Measurements from ENCODE around the gene GRIN3B.

GRIN3B gene

DNA sequence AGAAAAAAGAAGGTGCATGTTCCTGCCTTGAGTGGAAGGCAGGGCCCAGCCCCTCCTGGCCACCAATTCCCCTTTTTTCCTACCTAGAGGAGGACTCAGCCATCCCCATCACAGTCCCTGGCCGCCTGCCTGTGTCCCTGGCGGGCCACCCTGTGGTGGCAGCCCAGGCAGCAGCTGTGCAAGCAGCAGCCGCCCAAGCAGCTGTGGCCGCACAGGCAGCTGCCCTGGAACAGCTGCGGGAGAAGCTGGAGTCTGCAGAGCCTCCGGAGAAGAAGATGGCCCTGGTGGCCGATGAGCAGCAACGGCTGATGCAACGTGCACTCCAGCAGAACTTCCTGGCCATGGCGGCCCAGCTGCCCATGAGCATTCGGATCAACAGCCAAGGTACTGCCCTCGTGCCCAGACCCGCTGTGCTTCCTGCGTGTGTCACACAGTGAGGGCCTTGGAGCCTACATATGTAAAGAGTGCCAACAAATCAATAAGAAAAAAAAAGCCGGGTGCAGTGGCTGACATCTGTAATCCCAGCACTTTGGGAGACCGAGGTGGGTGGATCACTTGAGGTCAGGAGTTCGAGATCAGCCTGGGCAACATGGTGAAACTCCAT, 33.6 kb upstream of the GRIN3B start:
- no CpG with 5 or more reads among the region's 17 CpGs for WGBS (ENCODE audit: insufficient coverage, insufficient read length)

DNA sequence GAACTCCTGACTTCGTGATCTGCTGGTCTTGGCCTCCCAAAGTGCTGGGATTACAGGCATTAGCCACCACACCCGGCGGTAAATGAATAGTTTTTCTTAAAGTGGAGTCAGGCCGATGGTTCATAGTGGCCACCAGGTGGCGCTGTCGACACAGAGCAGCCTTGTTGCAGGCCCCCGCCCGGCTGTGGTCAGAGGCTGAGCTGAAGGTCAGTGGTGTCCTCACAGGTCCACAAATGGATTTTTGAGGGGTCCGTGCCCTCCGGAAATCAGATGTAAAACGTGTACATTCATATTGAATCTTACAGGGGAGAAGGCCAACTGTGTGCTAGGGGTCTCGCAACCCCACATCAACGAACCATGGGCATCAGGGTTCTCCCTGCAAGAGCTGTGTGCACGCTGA, 29.5 kb upstream of the GRIN3B start:
- WGBS (ENCODE audit: insufficient coverage, insufficient read length) = no CpG with 5 or more reads among the region's 14 CpGs
- H3K27ac ChIP-seq (ENCODE audit: low read length) = no peak overlapping the region
- H3K36me3 ChIP-seq (ENCODE audit: control insufficient read depth, insufficient read depth, low read length) = peaks cover 18% of the 10 kb centered on the region
- no peaks in the 10 kb centered on the region; the same call in 1 of the 2 replicates for H3K9me3 ChIP-seq (ENCODE audit: control insufficient read depth, insufficient read depth, low read length)
- H3K27me3 ChIP-seq (ENCODE audit: control insufficient read depth, insufficient read depth, low read length) = no peaks in the 10 kb centered on the region
- DNase-seq (ENCODE audit: low read depth, low spot score) = no peak
- H3K4me3 ChIP-seq (ENCODE audit: low read length) = no peak overlapping the region
- no peaks in the 10 kb centered on the region for H3K4me1 ChIP-seq (ENCODE audit: control insufficient read depth, insufficient read depth, low read length)

More for the DNA sequence above, 33.6 kb upstream of the GRIN3B start:
- no peaks in the 10 kb centered on the region for H3K27me3 ChIP-seq (ENCODE audit: control insufficient read depth, insufficient read depth, low read length)
- H3K4me3 ChIP-seq (ENCODE audit: low read length) = no peak overlapping the region
- peaks cover 30% of the 10 kb centered on the region for H3K36me3 ChIP-seq (ENCODE audit: control insufficient read depth, insufficient read depth, low read length)
- no peak overlapping the region for H3K27ac ChIP-seq (ENCODE audit: low read length)
- no peak for DNase-seq (ENCODE audit: low read depth, low spot score)
- no peaks in the 10 kb centered on the region; the same call in 1 of the 2 replicates for H3K9me3 ChIP-seq (ENCODE audit: control insufficient read depth, insufficient read depth, low read length)
- H3K4me1 ChIP-seq (ENCODE audit: control insufficient read depth, insufficient read depth, low read length) = no peaks in the 10 kb centered on the region; the same call in 1 of the 2 replicates

DNA sequence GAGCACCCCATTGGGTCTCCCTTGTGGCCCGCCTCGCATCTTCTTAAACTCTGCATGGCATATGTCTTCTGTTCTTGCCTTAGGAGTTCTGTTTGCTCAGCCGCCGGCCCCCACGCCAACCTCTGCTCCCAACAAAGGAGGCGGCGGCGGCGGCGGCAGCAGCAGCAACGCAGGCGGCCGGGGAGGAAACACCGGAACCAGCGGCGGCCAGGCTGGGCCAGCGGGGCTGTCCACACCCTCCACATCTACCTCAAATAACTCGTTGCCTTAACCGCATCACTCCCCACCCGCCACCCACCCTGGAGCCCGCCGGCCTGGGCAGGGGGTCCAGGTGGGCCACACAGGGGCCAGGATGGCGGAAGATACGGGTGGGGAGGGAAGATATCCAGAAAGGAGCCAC, 28.4 kb upstream of the GRIN3B start:
- H3K27me3 ChIP-seq (ENCODE audit: control insufficient read depth, insufficient read depth, low read length) = no peaks in the 10 kb centered on the region
- H3K4me1 ChIP-seq (ENCODE audit: control insufficient read depth, insufficient read depth, low read length) = no peaks in the 10 kb centered on the region
- DNase-seq (ENCODE audit: low read depth, low spot score) = no peak
- WGBS (ENCODE audit: insufficient coverage, insufficient read length) = no CpG with 5 or more reads among the region's 24 CpGs
- H3K9me3 ChIP-seq (ENCODE audit: control insufficient read depth, insufficient read depth, low read length) = no peaks in the 10 kb centered on the region; the same call in 1 of the 2 replicates
- H3K4me3 ChIP-seq (ENCODE audit: low read length) = no peak overlapping the region
- H3K27ac ChIP-seq (ENCODE audit: low read length) = no peak overlapping the region
- peaks cover 14% of the 10 kb centered on the region for H3K36me3 ChIP-seq (ENCODE audit: control insufficient read depth, insufficient read depth, low read length)

DNA sequence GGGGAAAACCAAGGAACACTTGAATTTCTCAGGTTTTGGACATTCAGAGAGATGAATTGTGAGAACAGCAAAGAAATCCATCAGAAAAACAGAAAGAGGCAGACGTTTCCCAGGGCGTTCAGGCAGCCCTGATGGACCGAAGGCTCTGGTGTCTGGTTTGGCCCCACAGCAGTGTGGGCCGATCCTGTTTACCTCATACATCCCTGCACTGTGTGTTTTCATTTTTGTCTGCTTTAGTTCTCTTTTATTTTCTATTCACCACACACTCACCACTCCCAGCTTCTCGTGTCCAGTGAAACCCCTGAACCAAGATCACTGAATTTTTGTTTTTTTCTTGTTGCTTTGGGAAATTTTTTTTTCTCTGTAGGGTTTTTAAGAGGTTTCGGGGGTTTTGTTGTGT, 27.9 kb upstream of the GRIN3B start:
- no peaks in the 10 kb centered on the region for H3K27me3 ChIP-seq (ENCODE audit: control insufficient read depth, insufficient read depth, low read length)
- DNase-seq (ENCODE audit: low read depth, low spot score) = no peak
- H3K27ac ChIP-seq (ENCODE audit: low read length) = no peak overlapping the region
- peaks cover 14% of the 10 kb centered on the region for H3K36me3 ChIP-seq (ENCODE audit: control insufficient read depth, insufficient read depth, low read length)
- H3K4me1 ChIP-seq (ENCODE audit: control insufficient read depth, insufficient read depth, low read length) = no peaks in the 10 kb centered on the region
- no peaks in the 10 kb centered on the region; the same call in 1 of the 2 replicates for H3K9me3 ChIP-seq (ENCODE audit: control insufficient read depth, insufficient read depth, low read length)
- no CpG with 5 or more reads among the region's 6 CpGs for WGBS (ENCODE audit: insufficient coverage, insufficient read length)
- no peak overlapping the region for H3K4me3 ChIP-seq (ENCODE audit: low read length)

DNA sequence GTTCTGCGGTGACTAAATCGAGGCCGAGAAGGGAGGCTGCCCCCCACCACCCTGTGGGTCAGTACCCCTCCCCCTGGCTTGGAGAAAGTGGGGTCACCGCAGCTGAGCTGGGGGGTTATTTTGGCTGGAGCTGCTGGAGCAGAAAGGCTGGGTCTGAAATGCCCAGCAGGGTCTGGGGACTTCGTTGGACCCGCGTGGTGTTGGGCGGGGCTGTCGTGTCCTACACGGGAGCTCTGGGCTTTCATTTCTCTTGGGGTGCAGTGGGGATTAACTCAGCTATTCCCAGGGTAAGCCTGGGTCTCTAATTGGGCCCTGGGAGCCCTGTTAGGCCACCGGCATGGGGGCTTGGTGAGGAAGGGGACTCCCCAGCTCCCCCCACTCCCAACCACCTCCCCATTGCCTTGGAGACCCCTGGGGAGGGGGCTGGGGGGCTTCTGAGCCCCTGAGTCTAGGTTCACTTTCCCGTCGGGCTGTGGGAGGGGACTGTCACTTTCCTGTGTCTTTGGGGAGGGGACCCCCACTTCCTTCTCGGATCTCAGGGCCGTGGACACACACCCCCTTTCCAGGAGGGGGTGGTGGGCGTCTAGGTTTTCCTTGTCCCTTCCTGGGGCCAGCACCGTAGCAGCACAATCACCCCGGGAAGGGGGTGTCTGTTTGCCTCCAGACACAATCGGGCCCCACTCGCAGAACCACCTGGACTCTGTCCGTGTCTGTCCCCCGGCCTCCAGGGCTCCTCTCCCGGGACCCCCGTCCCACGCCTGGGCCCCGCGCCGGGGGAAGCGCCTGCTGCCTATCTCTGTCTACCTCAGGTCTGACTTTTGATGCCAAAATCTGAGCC, 26.3 kb upstream of the GRIN3B start:
- H3K4me3 ChIP-seq (ENCODE audit: low read length) = no peak overlapping the region
- H3K27me3 ChIP-seq (ENCODE audit: control insufficient read depth, insufficient read depth, low read length) = no peaks in the 10 kb centered on the region
- no peaks in the 10 kb centered on the region; the same call in 1 of the 2 replicates for H3K9me3 ChIP-seq (ENCODE audit: control insufficient read depth, insufficient read depth, low read length)
- H3K4me1 ChIP-seq (ENCODE audit: control insufficient read depth, insufficient read depth, low read length) = no peaks in the 10 kb centered on the region
- peaks cover 7% of the 10 kb centered on the region for H3K36me3 ChIP-seq (ENCODE audit: control insufficient read depth, insufficient read depth, low read length)
- WGBS (ENCODE audit: insufficient coverage, insufficient read length) = no CpG with 5 or more reads among the region's 29 CpGs
- no peak overlapping the region for H3K27ac ChIP-seq (ENCODE audit: low read length)
- no peak for DNase-seq (ENCODE audit: low read depth, low spot score)

DNA sequence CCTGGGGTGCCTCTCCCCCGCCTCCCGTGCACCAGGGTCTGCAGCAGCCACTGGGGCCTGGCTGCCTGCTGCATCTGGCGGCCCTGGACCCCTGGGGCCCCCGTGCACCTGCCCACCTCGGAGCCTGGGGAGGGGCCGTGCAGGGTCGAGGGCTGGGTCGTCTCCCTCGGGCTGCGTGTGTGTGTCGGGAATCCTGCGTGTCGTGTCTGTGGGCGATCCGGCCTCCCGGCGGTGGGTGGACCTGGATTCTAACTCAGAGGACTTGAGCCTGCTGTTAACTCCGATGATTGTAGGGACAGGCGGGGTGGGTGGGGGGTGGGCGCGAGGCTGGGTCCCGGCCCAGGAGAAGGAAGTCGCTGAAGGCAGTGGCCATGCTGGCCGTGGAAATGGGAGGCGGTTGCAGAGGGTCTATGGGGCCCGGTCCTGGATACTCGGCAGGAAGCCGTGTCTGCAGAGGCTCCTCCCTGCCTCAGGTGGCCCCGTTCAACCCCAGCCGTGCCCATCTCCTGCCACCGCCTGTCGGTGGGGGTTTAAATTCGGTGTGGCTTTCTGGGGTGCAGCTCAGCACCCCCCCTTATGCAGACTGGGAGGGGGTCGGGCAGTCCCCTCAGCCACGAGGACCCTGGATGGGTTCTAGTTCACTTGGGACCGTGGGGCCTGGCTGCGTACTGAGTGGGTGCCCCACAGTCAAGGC, 25.5 kb upstream of the GRIN3B start:
- 0 out of 2 replicates have a peak, but pooled peaks cover 2% of the 10 kb centered on the region for H3K4me1 ChIP-seq (ENCODE audit: control insufficient read depth, insufficient read depth, low read length)
- no peaks in the 10 kb centered on the region for H3K27me3 ChIP-seq (ENCODE audit: control insufficient read depth, insufficient read depth, low read length)
- no peaks in the 10 kb centered on the region; the same call in 1 of the 2 replicates for H3K9me3 ChIP-seq (ENCODE audit: control insufficient read depth, insufficient read depth, low read length)
- no peak for DNase-seq (ENCODE audit: low read depth, low spot score)
- no CpG with 5 or more reads among the region's 37 CpGs for WGBS (ENCODE audit: insufficient coverage, insufficient read length)
- H3K27ac ChIP-seq (ENCODE audit: low read length) = no peak overlapping the region
- no peak overlapping the region for H3K4me3 ChIP-seq (ENCODE audit: low read length)
- H3K36me3 ChIP-seq (ENCODE audit: control insufficient read depth, insufficient read depth, low read length) = peaks cover 7% of the 10 kb centered on the region

DNA sequence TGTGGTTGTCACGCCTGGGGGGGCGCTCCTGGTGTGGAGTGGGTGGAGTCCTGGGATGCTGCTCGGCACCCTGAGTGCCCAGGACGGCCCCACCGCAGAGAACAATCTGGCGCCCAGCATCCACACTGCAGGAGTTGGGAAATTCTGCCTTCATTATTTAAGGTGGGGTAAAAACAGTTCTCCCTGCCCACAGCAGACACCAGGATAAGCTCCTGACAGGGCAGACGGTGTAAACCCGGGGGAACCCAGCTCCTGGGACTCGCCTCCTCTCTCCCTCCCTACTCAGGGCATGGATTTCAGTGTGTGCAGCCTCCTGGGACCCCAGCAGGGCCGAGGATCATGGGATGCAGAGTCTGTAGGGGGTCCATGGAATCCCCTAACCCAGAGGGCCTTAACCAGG, 23.7 kb upstream of the GRIN3B start:
- Histone ChIP-seq H3K9me3 (ENCODE audit: control insufficient read depth, insufficient read depth, low read length) (no peaks in the 10 kb centered on the region), H3K27ac (ENCODE audit: low read length) (no peak overlapping the region), H3K27me3 (ENCODE audit: control insufficient read depth, insufficient read depth, low read length) (no peaks in the 10 kb centered on the region), H3K4me1 (ENCODE audit: control insufficient read depth, insufficient read depth, low read length) (peaks cover 6% of the 10 kb centered on the region; the same call in 1 of the 2 replicates), H3K36me3 (ENCODE audit: control insufficient read depth, insufficient read depth, low read length) (peaks cover 3% of the 10 kb centered on the region), H3K4me3 (ENCODE audit: low read length) (no peak overlapping the region)
- no CpG with 5 or more reads among the region's 10 CpGs for WGBS (ENCODE audit: insufficient coverage, insufficient read length)
- DNase-seq (ENCODE audit: low read depth, low spot score) = no peak

DNA sequence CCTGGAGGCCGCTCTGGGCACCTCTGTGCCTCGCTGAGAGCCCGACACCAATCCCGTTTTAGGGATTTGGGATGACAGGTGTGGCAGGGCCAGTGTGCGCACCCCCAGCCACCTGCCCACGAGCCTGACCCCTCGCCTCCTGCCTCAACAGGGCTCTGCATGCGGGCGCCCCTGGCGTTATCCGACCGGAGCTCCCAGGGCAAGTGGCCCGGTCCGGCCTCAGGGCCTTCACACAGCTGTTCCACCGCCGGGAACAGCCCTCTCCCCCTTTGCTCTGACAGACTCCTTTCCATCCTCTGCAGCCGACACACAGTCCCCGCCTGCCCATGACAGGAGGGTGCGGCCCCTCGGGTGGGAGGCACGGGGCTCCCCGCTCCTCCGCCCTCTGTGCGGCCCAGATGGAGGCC, 23.2 kb upstream of the GRIN3B start:
- no peaks in the 10 kb centered on the region for H3K27me3 ChIP-seq (ENCODE audit: control insufficient read depth, insufficient read depth, low read length)
- no CpG with 5 or more reads among the region's 24 CpGs for WGBS (ENCODE audit: insufficient coverage, insufficient read length)
- H3K4me1 ChIP-seq (ENCODE audit: control insufficient read depth, insufficient read depth, low read length) = peaks cover 6% of the 10 kb centered on the region; the same call in 1 of the 2 replicates
- H3K4me3 ChIP-seq (ENCODE audit: low read length) = no peak overlapping the region
- no peaks in the 10 kb centered on the region for H3K9me3 ChIP-seq (ENCODE audit: control insufficient read depth, insufficient read depth, low read length)
- H3K27ac ChIP-seq (ENCODE audit: low read length) = no peak overlapping the region
- DNase-seq (ENCODE audit: low read depth, low spot score) = no peak
- peaks cover 3% of the 10 kb centered on the region for H3K36me3 ChIP-seq (ENCODE audit: control insufficient read depth, insufficient read depth, low read length)

DNA sequence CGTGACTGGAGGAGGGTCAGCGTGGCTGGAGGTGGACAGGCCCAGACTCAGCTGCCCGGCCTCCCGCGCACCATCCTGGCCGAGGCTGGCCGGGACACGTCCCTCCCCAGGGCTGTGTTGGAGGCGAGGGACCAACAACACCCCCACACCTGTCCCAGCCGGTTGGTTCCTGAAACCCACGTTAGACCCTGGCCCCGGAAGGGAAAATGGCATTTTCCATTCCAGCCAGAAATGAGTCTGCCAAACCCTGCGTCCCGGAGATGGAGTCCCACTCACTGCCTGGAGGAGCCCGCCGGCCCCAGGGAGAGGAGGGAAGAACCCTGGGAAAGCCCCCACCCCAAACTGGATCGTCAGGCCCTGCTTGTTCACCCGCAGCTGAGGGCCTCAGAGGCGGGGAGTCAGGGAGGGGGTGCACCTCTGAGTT, 20.9 kb upstream of the GRIN3B start:
- no peaks in the 10 kb centered on the region; the same call in 1 of the 2 replicates for H3K36me3 ChIP-seq (ENCODE audit: control insufficient read depth, insufficient read depth, low read length)
- DNase-seq (ENCODE audit: low read depth, low spot score) = no peak
- no CpG with 5 or more reads among the region's 19 CpGs for WGBS (ENCODE audit: insufficient coverage, insufficient read length)
- no peak overlapping the region for H3K27ac ChIP-seq (ENCODE audit: low read length)
- no peak overlapping the region for H3K4me3 ChIP-seq (ENCODE audit: low read length)
- H3K9me3 ChIP-seq (ENCODE audit: control insufficient read depth, insufficient read depth, low read length) = no peaks in the 10 kb centered on the region
- peaks cover 6% of the 10 kb centered on the region; the same call in 1 of the 2 replicates for H3K4me1 ChIP-seq (ENCODE audit: control insufficient read depth, insufficient read depth, low read length)
- H3K27me3 ChIP-seq (ENCODE audit: control insufficient read depth, insufficient read depth, low read length) = no peaks in the 10 kb centered on the region
